Astrocyte of the cerebellum (primary cell): Measurements from ENCODE around the gene PLD1.

Source experiments
- DNase-seq: peaks from one replicate; pipeline ENCODE4 v3.0.0-alpha.2; 2011; ENCODE audit warnings: low read depth
- H3K4me3 ChIP-seq: 2 replicates; pipeline ENCODE4 v1.5.1; 2011; ENCODE audit warnings: mild to moderate bottlenecking, low read depth, low read length, moderate library complexity
- in situ Hi-C: cut with HindIII; loops from 2 replicates; pipeline ENCODE4 v1.10.0; 2017; ENCODE audit warnings: low sequenced_read_pairs
- TF ChIP-seq, protein P1 (sequence below): IDR thresholded peaks from 2 replicates; pipeline ENCODE4 v1.5.1; 2012; ENCODE audit warnings: low read length, low read depth, moderate library complexity, mild to moderate bottlenecking; ENCODE audit errors: missing control alignments

The PLD1 gene

DNA sequence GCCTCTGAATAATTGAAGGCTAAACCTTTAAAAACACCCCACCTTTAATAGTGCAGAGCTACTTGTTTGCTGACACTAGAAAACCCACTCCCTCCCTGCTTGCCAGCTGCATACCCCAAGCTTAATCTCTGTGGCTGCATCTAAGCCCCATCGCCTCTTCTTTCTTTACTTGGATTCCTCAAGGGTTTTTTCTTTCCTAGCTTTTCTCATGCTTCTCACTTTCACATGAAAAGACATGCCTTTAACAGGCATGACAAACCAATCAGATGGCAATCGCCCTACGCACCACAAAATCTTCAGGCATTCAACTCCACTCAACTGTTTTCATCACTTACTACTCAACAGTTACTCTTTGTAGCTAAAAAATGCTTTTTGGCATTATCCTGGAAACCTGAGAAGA is 77.5 kb downstream of the PLD1 start:
- TF ChIP-seq, protein P1, sequence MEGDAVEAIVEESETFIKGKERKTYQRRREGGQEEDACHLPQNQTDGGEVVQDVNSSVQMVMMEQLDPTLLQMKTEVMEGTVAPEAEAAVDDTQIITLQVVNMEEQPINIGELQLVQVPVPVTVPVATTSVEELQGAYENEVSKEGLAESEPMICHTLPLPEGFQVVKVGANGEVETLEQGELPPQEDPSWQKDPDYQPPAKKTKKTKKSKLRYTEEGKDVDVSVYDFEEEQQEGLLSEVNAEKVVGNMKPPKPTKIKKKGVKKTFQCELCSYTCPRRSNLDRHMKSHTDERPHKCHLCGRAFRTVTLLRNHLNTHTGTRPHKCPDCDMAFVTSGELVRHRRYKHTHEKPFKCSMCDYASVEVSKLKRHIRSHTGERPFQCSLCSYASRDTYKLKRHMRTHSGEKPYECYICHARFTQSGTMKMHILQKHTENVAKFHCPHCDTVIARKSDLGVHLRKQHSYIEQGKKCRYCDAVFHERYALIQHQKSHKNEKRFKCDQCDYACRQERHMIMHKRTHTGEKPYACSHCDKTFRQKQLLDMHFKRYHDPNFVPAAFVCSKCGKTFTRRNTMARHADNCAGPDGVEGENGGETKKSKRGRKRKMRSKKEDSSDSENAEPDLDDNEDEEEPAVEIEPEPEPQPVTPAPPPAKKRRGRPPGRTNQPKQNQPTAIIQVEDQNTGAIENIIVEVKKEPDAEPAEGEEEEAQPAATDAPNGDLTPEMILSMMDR, result no peak
- H3K4me3 ChIP-seq, result no peak overlapping the region
- DNase-seq, result no peak
- in situ Hi-C loops, result no loop called here

DNA sequence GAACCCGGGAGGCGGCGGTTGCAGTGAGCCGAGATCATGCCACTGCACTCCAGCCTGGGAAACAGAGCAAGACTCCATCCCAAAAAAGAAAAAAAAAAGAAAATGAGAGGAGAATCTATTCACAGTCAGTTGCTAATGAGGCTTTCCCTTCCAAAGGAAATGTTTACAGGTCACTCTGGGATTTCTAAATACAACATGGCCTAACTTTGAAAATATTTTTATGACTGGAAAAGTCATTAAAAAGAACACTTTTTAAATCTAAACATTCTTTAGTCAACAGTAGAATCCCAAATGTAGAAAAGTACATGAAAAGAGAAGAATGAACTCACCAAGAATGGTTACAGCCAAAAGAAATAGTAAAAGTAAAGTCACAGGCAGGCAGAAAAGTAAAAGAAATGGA is 78.6 kb downstream of the PLD1 start:
- DNase-seq, result no peak
- in situ Hi-C loops, result no loop called here
- H3K4me3 ChIP-seq, result no peak overlapping the region
- TF ChIP-seq, protein P1, result no peak

DNA sequence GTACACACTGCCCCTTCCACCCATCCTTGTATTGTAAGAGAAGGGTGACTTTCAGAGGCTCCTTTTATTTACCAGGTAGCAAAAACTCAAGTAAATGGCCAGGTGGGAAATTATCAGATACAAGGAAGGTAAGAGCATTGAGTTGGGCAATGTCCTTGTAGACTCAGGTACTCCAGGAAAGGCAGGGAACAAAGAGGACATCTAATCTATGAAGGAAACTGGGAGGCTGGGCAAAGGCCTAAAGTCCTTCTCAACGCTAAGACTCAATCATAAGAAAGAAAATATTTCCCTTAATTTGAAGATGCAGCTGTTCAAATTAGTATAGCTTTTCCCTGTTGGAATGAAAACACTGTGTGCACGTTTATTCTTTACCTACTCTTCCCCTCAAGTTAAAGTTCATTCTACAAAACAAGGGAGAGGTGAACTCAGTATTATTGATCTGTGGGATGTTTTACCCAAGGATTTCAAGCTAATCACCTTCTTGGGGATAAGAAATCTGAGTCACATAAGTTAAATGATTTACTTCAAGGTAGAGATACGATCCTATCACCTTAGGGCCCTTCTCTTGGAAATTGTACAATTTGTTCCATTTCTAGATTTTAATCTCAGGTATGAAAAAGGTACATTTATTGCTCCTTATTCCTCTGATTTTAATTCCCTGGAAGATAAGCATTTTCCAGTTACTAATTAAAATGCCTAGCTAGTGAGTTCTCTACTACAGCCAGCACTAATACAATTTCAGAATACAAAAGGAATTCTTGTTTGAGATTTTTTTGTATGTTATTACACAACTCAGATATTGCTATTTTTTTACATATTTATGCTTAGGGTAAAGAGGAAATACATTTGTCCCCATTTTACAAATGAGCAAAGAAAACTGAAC is 80.6 kb downstream of the PLD1 start:
- in situ Hi-C loops, result no loop called here
- no peak for DNase-seq
- TF ChIP-seq, protein P1, result no peak
- no peak overlapping the region for H3K4me3 ChIP-seq

DNA sequence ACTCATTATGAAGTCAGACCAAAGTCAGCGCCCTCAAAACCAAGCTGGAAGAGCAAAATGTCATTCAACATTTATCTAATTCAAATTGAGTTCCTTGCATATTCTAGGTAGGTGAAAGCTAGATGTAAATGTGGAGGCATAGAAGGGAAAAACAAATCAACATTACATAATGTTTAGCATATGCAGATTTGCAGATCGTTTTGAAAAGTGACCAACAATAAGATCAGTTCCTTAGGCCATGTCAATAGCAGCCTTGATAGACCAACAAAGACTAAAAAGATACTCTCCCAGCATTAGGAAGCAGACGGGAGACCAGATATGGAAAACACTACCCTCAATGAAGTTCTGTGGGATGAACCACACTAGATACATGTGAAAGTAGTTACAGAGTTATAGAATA is 83.0 kb downstream of the PLD1 start:
- TF ChIP-seq, protein P1, result no peak
- in situ Hi-C loops, result no loop called here
- H3K4me3 ChIP-seq, result no peak overlapping the region
- DNase-seq, result no peak

DNA sequence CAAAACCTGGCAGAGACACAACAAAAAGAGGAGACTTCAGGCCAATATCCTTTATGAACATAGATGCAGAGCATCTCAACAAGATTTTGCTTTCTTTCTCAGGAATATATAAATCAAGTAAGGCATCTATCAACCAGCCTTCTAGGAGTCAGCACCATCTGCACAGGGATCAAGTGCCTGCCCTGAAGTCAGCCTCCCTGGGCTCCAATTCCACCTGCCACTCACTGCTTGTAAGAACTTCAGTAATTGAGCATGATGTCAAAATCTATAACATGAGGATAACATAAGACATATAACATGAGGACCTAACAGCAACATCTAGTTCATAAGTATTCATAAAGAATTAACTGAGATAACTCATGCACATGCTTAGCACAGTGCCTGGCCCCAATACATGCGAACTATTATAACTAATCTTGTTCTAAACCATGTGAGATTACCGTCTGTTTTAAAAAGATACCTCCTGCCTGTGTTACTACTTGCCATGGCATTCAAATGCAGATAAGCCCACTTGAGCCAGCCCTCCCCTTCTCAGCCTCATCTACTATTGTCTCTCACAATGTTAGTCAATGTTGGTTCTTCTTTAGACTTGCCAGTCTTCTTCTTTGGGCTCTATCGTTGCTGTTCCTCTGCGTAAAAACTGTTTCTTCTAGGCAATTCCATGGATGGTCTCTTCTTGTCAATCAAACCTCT is 91.6 kb downstream of the PLD1 start:
- no peak for DNase-seq
- in situ Hi-C loops, result no loop called here
- H3K4me3 ChIP-seq, result no peak overlapping the region
- TF ChIP-seq, protein P1, result no peak

DNA sequence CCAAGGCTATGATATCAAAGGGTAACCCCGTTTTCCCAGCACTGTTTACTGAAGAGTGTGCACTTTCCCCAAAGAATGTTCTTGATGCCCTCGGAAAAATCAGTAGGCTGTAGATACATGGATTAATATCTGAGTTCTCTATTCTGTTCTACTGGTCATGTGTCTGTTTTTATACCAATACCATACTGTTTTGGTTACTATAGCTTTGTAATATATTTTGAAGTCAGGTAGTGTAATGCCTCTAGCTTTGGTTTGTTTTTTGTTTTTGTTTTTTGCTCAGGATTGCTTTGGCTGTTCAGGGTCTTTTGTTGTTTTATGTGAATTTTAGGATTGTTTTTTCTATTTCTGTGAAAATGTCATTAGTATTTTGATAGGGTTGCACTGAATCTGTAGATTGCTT is 95.1 kb downstream of the PLD1 start:
- no peak for DNase-seq
- in situ Hi-C loops, result no loop called here
- TF ChIP-seq, protein P1, result no peak
- H3K4me3 ChIP-seq, result no peak overlapping the region
